SK-N-SH (cell line): Measurements from ENCODE around the gene OTOG.

Experiments used
- FOXM1 ChIP-seq: IDR thresholded peaks from 2 replicates; pipeline ENCODE4 v1.4.0; 2012; ENCODE audit warnings: low read depth, mild to moderate bottlenecking
- JUND ChIP-seq: IDR thresholded peaks from 2 replicates; pipeline ENCODE4 v1.4.0; 2012
- NRF1 ChIP-seq: IDR thresholded peaks from 2 replicates; pipeline ENCODE4 v1.6.1; 2012; ENCODE audit warnings: low read depth, mild to moderate bottlenecking, low read length
- POLR2AphosphoS5 ChIP-seq: IDR thresholded peaks from 2 replicates; pipeline ENCODE4 v1.6.1; 2012; ENCODE audit warnings: low read depth, low read length
- RAD21 ChIP-seq: IDR thresholded peaks from 2 replicates; pipeline ENCODE4 v1.6.1; 2012; ENCODE audit warnings: mild to moderate bottlenecking, low read length
- RFX5 ChIP-seq: IDR thresholded peaks from 2 replicates; pipeline ENCODE4 v1.6.1; 2012; ENCODE audit warnings: mild to moderate bottlenecking, improper control_type of control experiment, low read length
- TAF1 ChIP-seq: IDR thresholded peaks from 2 replicates; pipeline ENCODE4 v1.6.1; 2012; ENCODE audit warnings: low read depth, mild to moderate bottlenecking, low read length, moderate library complexity, borderline replicate concordance
- TF ChIP-seq, protein P1 (sequence below): fragments of 150-350 bp; IDR thresholded peaks from 2 replicates; pipeline ENCODE4 v1.6.1; 2017; ENCODE audit warnings: antibody characterized with exemption, low read length, low read depth, borderline replicate concordance
- TF ChIP-seq, protein P2 (sequence below): fragments of 200-600 bp; sonication (generic); IDR thresholded peaks from 2 replicates; pipeline ENCODE4 v1.6.1; 2017; ENCODE audit warnings: antibody characterized with exemption, mild to moderate bottlenecking, moderate library complexity

DNA sequence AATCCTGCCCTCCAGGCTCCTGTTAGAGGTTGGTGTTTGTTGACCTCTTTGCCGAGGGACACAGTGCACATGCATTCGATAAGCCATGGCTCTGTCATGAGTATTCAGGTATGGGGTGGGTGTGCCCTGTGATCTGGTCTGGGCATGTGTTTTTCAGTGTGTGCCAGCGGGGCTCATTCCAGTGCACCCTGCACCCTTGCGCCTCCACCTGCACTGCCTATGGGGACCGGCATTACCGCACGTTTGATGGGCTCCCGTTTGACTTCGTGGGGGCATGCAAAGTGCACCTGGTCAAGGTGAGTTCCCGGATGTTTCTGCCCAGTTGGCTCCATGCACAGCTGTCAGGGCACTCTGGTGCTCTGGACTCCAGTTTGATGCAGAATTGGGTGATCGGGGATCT lies 44.2 kb downstream of the OTOG start:
- TF ChIP-seq, protein P1, sequence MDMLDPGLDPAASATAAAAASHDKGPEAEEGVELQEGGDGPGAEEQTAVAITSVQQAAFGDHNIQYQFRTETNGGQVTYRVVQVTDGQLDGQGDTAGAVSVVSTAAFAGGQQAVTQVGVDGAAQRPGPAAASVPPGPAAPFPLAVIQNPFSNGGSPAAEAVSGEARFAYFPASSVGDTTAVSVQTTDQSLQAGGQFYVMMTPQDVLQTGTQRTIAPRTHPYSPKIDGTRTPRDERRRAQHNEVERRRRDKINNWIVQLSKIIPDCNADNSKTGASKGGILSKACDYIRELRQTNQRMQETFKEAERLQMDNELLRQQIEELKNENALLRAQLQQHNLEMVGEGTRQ, result no peak
- no peak for TF ChIP-seq JUND
- TF ChIP-seq NRF1, result no peak
- TF ChIP-seq POLR2AphosphoS5, result no peak
- TF ChIP-seq RFX5, result no peak
- TF ChIP-seq, protein P2, sequence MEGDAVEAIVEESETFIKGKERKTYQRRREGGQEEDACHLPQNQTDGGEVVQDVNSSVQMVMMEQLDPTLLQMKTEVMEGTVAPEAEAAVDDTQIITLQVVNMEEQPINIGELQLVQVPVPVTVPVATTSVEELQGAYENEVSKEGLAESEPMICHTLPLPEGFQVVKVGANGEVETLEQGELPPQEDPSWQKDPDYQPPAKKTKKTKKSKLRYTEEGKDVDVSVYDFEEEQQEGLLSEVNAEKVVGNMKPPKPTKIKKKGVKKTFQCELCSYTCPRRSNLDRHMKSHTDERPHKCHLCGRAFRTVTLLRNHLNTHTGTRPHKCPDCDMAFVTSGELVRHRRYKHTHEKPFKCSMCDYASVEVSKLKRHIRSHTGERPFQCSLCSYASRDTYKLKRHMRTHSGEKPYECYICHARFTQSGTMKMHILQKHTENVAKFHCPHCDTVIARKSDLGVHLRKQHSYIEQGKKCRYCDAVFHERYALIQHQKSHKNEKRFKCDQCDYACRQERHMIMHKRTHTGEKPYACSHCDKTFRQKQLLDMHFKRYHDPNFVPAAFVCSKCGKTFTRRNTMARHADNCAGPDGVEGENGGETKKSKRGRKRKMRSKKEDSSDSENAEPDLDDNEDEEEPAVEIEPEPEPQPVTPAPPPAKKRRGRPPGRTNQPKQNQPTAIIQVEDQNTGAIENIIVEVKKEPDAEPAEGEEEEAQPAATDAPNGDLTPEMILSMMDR, result no peak
- no peak for TF ChIP-seq TAF1
- TF ChIP-seq RAD21, result no peak
- TF ChIP-seq FOXM1, result no peak
